Measurements from ENCODE around the gene KLHL22. TPM values are rescaled to one million over a fixed set of nuclear protein-coding genes. Genes with fewer than 3 reads are reported as not detected.

KLHL22 gene
- total and polyA plus RNA-seq, 2 of the 4 experiments (the other 2 are of a cell fraction) = 27.1 to 30.1 TPM

GRCh38 chr22:20486229-20486628, 9.4 kb downstream of the KLHL22 start:
- no peak overlapping the region for H4K5ac ChIP-seq (ENCODE audit: low read depth, low read length)
- no CpG with 5 or more reads among the region's 2 CpGs for WGBS, 2 experiments (ENCODE audit: extremely low coverage in 2 of 2, insufficient read length in 1 of 2)
- H3K56ac ChIP-seq (ENCODE audit: extremely low read depth, insufficient read depth, low read length) = no peak overlapping the region
- dilution Hi-C loops (cut with HindIII; ENCODE audit: low sequenced_read_pairs, unreplicated experiment) (no loop called here), intact Hi-C loops (cut with micrococcal nuclease) (no loop called here), in situ Hi-C loops (cut with MboI; ENCODE audit: low sequenced_read_pairs) (no loop called here)
- no TSS peak for BruUV-seq (replicated peaks)
- H3K9me3 ChIP-seq (ENCODE audit: control insufficient read depth, insufficient read depth, low read length) = no peaks in the 10 kb centered on the region
- no peak overlapping the region for H4K8ac ChIP-seq (ENCODE audit: low read depth in 2 of 2, low read length in 2 of 2)
- no peak overlapping the region for H2BK20ac ChIP-seq (ENCODE audit: low read depth, low read length)
- ChIA-PET POLR2A (ENCODE audit: unreplicated experiment) (no interaction called here), CTCF (no interaction called here)
- no peak overlapping the region for H2AK5ac ChIP-seq (ENCODE audit: low read depth, low read length)
- no peak overlapping the region for H2BK15ac ChIP-seq (ENCODE audit: low read depth, low read length)
- no peak overlapping the region for H2AFZ ChIP-seq (replicated peaks; ENCODE audit: low read length, poor library complexity)
- no peak overlapping the region for H2BK5ac ChIP-seq (ENCODE audit: low read depth, low read length, poor library complexity, severe bottlenecking)
- H4K91ac ChIP-seq (ENCODE audit: insufficient read depth, low read depth, low read length) = no peak overlapping the region
- no peak overlapping the region for H3K14ac ChIP-seq (replicated peaks; ENCODE audit: low read depth, low read length)
- H3K23ac ChIP-seq (ENCODE audit: low read depth, low read length) = no peak overlapping the region
- TF ChIP-seq CTCF (conservative IDR thresholded peaks at IDR 0.05; ENCODE audit: low read depth, low read length) (no peak), RAD21 (IDR thresholded peaks at IDR 0.05; ENCODE audit: low read length) (no peak), FOS (IDR thresholded peaks at IDR 0.05; ENCODE audit: low read depth, low read length) (no peak), ELK1 (IDR thresholded peaks at IDR 0.05; ENCODE audit: borderline replicate concordance, low read depth, low read length) (no peak), USF2 (IDR thresholded peaks at IDR 0.05; ENCODE audit: low read depth, low read length) (no peak), CEBPB (IDR thresholded peaks at IDR 0.05; ENCODE audit: low read depth, low read length) (no peak), CHD1 (IDR thresholded peaks at IDR 0.05; ENCODE audit: low read depth, low read length) (no peak), BHLHE40 (IDR thresholded peaks at IDR 0.05; ENCODE audit: low read depth, low read length) (no peak), SMC3 (IDR thresholded peaks at IDR 0.05; ENCODE audit: low read depth, low read length) (no peak), NFE2L2 (IDR thresholded peaks at IDR 0.05; ENCODE audit: low read depth, low read length) (no peak), RFX5 (IDR thresholded peaks at IDR 0.05; ENCODE audit: low read depth, low read length) (no peak), MXI1 (IDR thresholded peaks at IDR 0.05; ENCODE audit: borderline replicate concordance, low read depth, low read length) (no peak), MAZ (IDR thresholded peaks at IDR 0.05; ENCODE audit: borderline replicate concordance, low read depth, low read length) (no peak), POLR2A (IDR thresholded peaks at IDR 0.05; ENCODE audit: low read depth, low read length) (no peak), MAFK (IDR thresholded peaks at IDR 0.05; ENCODE audit: low read depth, low read length) (no peak), RCOR1 (IDR thresholded peaks at IDR 0.05; ENCODE audit: insufficient replicate concordance, low read length) (no peak)
- DNase-seq = no peak
- H3K36me3 ChIP-seq (ENCODE audit: control insufficient read depth, insufficient read depth, low read length) = peaks cover 15% of the 10 kb centered on the region
- H3K9me1 ChIP-seq (ENCODE audit: insufficient read depth, low read length) = peaks cover 24% of the 10 kb centered on the region
- no peaks in the 10 kb centered on the region for H3K27me3 ChIP-seq (ENCODE audit: control insufficient read depth, insufficient read depth, low read length)
- H2AK9ac ChIP-seq (replicated peaks; ENCODE audit: low read depth, low read length, poor library complexity) = no peak overlapping the region
- H3K27ac ChIP-seq (ENCODE audit: insufficient read depth, low read length) = no peak overlapping the region
- H2BK120ac ChIP-seq (ENCODE audit: low read depth, low read length) = no peak overlapping the region
- 0 out of 2 replicates have a peak overlapping the region, but pooled peaks have one; percentile 46 for H3K4ac ChIP-seq (ENCODE audit: low read depth, low read length)
- H3K4me2 ChIP-seq (ENCODE audit: low read depth, low read length) = no peak overlapping the region
- peaks cover 28% of the 10 kb centered on the region for H4K20me1 ChIP-seq (ENCODE audit: insufficient read depth, low read length)
- no peak overlapping the region for H3K18ac ChIP-seq (ENCODE audit: low read depth, low read length)
- H3K9ac ChIP-seq (ENCODE audit: low read depth, low read length) = no peak overlapping the region
- H3K4me1 ChIP-seq (ENCODE audit: control insufficient read depth, insufficient read depth, low read length) = 0 out of 2 replicates have a peak, but pooled peaks cover 1% of the 10 kb centered on the region
- no peak overlapping the region for H3K4me3 ChIP-seq (ENCODE audit: insufficient read depth, low read depth, low read length)
- peaks cover 48 to 84% of the 10 kb centered on the region in 2 experiments for H3K79me1 ChIP-seq (ENCODE audit: low read depth in 1 of 2, low read length in 2 of 2)
- ATAC-seq (ENCODE audit: low read depth) = peak; percentile 56; the same call in 1 of the 2 replicates

Measured in IMR-90 (cell line).